GM18858 (cell line): ENCODE results near the gene C6orf47.

Experiments used
- ATAC-seq: cut with Tn5 transposase; IDR thresholded peaks from one replicate; pipeline ENCODE4 v1.9.1; 2021; ENCODE audit not compliant: unreplicated experiment

C6orf47 gene

GRCh38 chr6:31661262-31662123 is 915 bp upstream of the C6orf47 start:
- no peak for ATAC-seq

DNA sequence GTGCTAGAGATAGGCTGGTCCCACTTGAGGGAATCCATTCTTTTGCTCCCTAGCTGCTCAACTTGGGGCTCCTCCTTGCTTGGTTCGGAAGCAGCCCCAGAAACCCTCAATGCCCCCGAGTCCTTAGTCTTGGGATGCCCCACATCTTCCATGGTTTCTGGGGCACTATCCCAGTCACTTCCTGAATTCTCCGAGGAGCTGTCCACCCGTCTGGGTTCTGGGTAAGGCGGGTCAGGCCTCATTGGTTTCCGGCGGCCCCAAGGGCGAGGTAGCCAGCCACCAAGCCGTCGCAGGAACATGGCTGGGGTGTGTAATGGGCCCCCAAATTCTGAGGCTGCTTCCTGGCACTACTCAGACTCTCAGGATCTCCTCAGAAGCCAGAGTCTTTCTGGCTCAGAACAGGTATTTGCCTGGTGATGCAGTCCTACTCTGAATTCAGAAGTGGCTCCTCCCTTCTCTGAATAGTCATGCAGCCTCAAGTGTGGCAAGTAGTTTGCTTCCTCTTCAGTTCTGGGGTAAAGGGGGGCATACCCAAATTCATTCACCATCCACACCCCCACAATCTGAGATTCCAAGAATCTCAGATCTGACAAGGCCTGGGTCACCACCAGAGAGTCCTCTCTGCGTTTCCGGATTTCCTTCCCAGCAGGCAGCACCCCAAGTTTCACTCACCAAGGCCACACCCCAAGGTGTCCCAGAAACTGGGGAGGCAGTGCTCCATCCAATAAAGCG is 763 bp downstream of the C6orf47 start:
- no peak for ATAC-seq

DNA sequence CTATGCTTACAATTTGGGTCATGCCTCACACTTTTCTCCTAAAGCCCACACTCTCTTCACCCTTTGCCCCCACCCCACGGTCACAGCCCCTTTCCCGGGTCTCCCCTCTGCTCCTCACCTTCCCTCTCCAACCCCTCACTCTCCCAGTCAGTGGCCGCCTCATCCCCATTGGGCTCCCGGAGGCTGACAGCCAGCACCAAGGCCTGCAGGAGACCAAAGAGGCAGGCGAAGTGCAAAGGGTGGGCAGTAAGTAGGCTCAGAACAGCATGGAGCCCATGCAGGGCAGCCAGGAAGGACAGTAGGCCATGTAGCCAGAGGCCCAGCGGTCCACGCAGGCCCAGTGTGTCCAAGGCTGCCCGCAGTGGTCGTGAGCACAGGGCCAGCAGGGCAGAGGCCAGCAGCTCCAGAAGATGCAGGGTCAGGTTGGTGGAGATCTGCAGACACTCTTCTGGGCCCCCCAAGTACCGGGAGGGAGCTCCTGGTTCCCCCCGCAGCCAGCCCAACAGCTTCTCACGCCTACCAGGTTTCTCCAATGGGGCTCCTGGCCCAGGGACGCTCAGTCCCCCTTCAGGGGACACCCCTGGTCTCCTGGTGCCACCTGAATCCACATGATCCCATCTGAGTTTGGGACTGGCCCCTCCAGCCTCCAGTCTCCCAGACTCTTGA is 1.5 kb downstream of the C6orf47 start:
- no peak for ATAC-seq

- ATAC-seq: no peak
Measured at GRCh38 chr6:31658158-31658688, 2.4 kb downstream of the C6orf47 start.

- no peak for ATAC-seq
Measured at GRCh38 chr6:31657406-31658157, 3.0 kb downstream of the C6orf47 start.

DNA sequence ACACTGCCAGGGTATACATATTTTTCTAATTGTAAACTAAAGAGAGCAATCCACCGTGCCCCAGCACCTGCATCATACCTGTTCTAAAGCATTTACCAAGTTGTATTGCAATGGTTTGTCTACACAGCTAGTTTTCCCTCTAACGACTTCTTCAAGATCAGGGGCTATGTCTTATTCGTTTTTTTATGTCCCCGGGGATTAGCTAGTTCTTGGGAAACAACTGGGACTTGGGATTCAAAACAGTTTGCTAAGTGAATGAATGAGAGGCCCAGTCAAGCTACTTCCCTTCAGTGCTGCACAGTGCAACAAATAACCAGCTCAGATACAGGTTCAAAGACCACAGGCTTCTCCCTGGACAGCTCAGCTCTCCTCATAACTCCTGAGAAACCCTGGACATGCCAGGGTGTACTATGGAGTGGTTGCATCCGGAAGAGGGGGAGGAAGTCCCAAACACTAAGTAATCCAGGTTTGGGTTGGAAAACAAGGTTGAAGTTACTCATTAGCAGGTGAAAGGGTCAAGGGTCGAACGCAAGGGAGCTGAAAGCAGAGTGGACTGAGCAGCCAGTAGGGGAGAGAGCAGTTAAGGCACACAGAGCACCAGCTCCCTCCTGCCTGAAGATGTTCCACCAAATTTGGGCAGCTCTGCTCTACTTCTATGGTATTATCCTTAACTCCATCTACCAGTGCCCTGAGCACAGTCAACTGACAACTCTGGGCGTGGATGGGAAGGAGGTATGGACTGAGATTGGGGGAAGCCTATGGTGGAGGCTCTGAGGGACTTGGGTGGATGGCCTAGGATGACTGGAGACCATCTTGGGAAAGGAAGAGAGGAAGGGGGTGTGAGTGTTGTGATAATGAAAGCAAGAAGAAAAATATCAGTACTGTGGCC is 5.0 kb downstream of the C6orf47 start, which contains the start of gene APOM:
Gene APOM (plus strand): TSS at position 546 of the 889 bp plus-strand sequence. CDS start 73 bp downstream, at position 619.
- no peak for ATAC-seq

DNA sequence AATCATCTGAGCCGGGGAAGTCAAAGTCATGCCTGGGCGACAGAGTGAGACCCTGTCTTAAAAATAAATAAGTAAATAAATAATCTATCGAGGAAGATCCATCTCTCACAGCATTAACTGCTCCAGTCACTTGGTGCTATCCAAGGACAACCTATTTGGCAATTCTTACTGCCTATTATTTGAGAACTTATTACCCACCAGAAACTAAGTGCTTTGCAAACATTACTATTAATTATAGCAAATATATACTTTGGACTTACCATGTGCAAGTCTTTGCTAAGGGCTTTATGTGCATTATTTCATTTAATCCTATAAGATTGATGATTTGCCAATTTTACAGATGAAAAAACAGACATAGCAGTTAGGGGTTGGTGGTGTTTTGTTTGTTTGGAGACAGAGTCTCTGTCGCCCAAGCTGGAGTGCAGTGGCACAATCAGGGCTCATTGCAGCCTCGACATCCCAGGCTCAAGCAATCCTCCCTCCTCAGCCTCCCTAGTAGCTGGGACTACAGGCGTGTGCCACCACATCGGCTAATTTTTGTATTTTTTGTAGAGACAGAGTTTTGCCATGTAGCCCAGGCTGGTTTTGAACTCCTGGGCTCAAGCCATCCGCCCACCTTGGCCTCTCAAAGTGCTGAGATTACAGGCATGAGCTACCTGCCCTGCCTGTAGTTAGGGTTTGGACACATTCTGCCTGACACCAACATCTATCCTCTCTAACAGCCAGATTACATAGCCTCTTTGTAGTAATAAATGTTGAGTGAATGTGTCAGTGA is 5.8 kb downstream of the C6orf47 start:
- no peak for ATAC-seq

GRCh38 chr6:31652925-31653724 is 7.5 kb downstream of the C6orf47 start:
- ATAC-seq: peak; percentile 36

- ATAC-seq: peak; percentile 22
Measured at GRCh38 chr6:31651602-31652191, 8.9 kb downstream of the C6orf47 start.

- ATAC-seq: no peak
Measured at GRCh38 chr6:31645325-31645724, 15.3 kb downstream of the C6orf47 start.

GRCh38 chr6:31643818-31644454 is 16.6 kb downstream of the C6orf47 start:
- no peak for ATAC-seq

DNA sequence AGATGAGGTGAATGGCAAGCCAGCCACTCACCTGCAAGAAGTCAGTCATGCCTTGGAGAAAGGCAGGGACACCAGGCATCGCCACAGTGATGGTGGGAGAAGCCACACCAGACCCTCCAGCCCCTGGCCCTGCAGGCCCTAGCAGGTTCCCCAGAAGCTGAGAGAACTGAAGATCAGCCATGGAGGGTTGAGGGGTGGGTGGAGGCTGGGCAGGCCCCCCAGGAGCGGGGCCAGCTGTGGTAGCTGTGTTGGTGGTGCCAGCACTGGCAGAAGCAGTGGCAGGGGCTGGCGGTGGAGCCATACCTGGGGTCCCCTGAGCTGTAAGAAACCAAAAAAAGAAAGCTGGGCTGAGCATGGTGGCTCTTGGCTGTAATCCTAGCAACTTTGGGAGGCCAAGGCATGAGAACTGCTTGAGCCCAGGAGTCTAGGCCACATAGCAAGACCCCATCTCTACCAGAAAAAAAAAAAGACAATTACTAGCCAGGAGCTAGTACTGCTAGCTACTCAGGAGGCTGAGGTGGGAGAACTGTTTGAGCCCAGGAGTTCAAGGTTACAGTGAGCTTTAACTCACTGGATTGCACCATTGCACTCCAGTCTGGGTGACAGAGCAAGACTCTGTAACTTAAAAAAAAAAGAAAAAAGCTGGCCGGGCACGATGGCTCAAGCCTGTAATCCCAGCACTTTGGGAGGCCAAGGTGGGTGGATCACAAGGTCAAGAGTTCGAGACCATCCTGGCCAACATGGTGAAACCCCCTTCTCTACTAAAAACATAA is 17.6 kb downstream of the C6orf47 start:
- ATAC-seq: no peak

DNA sequence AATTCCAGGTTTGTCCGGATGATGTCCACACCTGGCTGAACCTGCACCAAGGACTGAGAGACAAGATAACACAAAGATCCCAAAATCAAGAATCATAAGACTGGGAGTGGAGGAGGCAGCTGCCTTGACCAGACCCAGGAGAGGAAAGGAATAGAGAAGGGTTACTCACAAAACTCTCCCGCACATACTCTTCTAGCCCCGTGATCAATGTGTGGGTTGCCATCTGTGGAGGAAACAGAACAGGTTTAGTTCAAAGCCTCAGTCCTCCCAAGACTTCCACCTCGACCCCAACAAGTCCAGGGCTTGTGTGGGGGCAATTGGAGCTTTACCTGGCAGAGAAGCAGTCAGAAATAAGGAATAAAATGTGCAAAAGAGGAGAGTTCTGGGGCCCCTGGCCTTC is 19.2 kb downstream of the C6orf47 start:
- ATAC-seq: no peak

GRCh38 chr6:31640612-31641011 is 20.0 kb downstream of the C6orf47 start:
- ATAC-seq: no peak

DNA sequence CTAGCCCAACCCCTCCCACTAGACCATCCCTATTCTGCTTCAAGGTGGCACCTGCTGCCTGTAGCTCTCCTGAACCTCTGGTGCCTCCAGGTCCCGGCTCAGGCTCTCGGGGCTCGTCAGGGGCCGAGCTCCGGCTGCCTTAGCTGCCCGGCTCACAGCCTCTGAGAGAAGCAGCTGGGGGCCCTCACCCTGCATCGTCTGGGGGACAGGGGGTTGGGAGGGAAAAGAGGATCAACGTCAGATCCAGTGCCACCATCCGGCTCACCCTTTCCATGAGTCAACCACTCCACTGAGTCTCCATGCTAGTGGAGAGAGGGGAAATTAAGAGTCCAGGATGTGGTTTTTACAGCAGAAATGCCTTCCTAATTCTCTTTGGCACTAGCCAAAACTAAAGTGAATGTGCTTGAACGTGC is 21.1 kb downstream of the C6orf47 start:
- ATAC-seq: no peak

- no peak for ATAC-seq
Measured at GRCh38 chr6:31639043-31639442, 21.5 kb downstream of the C6orf47 start.
